ENCODE measurements around the gene SGTA. TPM values are rescaled to one million over a fixed set of nuclear protein-coding genes. Genes with fewer than 3 reads are reported as not detected.

Gene SGTA
- total RNA-seq, 1 donor from 2014 or later: 106 TPM

DNA sequence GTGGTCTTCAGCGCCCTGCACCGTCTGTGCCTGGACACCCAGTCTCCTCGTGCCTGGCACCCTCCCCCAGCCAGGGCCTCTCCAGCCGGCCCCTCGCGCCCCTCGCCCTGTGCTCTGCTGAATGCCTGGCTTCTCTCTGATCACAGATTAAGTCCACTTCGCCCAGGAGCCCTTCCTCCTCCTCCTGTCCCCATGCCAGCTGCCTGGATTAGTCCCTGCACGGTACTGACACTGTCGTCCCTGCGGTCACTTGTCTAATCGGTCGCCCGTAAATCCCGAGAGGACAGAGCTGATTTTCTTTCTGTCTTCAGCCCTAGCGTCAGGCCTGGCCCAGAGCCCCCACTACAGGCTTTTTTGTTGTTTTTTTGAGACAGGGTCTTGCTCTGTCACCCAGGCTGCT is 8.8 kb upstream of the SGTA start:
- no peak overlapping the region for H3K4me3 ChIP-seq (ENCODE audit: low read depth, low read length)
- TF ChIP-seq, protein P1, sequence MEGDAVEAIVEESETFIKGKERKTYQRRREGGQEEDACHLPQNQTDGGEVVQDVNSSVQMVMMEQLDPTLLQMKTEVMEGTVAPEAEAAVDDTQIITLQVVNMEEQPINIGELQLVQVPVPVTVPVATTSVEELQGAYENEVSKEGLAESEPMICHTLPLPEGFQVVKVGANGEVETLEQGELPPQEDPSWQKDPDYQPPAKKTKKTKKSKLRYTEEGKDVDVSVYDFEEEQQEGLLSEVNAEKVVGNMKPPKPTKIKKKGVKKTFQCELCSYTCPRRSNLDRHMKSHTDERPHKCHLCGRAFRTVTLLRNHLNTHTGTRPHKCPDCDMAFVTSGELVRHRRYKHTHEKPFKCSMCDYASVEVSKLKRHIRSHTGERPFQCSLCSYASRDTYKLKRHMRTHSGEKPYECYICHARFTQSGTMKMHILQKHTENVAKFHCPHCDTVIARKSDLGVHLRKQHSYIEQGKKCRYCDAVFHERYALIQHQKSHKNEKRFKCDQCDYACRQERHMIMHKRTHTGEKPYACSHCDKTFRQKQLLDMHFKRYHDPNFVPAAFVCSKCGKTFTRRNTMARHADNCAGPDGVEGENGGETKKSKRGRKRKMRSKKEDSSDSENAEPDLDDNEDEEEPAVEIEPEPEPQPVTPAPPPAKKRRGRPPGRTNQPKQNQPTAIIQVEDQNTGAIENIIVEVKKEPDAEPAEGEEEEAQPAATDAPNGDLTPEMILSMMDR (conservative IDR thresholded peaks at IDR 0.05; ENCODE audit: low read depth, low read length): no peak
- DNase-seq (ENCODE audit: low read depth): no peak

DNA sequence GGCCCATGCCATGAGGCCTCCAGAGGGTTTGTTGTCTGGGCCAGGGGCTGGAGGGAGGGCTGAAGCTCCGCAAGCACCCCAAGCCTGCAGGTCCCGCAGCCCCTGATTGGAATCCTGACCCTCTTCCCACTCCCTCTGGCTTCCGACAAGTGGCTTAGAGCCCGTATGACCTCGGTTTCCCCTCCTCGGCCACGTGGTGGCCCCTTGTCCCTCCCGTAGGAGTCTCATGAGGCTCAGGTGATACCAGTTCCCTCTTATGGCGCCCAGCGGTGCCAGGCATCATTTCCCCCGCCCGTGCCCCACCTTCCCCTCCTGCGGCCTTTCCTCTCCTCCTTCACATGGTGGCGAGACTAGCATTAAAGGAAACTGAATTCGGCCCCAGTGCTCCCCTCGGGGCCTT is 8.4 kb upstream of the SGTA start:
- no peak overlapping the region for H3K4me3 ChIP-seq (ENCODE audit: low read depth, low read length)
- DNase-seq (ENCODE audit: low read depth): no peak
- TF ChIP-seq, protein P1 (conservative IDR thresholded peaks at IDR 0.05; ENCODE audit: low read depth, low read length): no peak

DNA sequence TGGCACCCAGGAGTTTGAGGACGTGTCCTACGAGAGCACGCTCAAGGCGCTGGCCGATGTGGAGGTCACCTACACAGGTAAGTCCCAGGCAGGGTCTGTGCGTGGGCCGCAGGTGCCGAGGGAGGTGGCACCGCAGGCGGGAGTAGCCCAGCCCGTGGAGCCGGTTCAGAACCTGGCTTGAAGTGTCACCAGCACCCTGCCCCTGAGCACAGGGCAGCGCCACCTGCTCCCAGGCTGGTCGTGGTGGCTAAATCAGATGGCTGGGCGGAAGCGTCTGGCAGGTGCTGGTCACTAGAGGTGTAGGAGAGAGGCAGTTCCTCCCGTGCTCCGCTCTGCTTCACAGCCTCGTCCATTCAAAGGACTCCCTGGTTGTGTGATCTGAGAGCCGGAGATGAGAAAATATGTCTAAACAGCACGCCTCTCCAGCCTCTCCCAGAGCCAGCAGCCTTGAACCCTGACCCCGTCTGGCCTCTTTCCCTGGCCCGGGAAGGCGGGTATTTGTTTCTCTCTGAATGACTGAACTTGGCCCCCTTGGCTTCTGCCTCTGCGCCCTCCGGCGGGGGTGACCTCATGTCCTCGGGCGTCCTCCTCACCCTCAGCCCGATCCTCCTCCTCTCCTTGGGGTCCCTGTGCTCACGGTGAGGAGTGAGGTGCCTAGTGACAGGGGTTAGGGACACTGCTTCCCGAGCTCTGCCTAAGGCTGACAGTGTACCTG is 7.6 kb upstream of the SGTA start:
- TF ChIP-seq, protein P1 (conservative IDR thresholded peaks at IDR 0.05; ENCODE audit: low read depth, low read length): no peak
- no peak overlapping the region for H3K4me3 ChIP-seq (ENCODE audit: low read depth, low read length)
- DNase-seq (ENCODE audit: low read depth): no peak

DNA sequence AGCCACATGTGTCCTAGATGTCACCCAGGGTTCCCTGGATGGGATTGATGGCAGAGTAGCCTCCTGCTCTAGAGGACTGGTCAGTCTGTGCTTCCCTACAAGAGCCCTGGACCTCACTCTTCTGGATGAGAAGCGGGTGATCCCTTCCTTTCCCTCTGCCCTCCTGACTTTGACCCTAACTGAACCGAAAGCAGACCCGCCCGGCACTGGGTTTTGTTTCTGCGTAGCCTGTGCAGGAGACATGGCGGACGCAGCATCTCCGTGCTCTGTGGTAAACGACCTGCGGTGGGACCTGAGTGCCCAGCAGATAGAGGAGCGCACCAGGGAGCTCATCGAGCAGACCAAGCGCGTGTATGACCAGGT is 7.1 kb upstream of the SGTA start:
- TF ChIP-seq, protein P1 (conservative IDR thresholded peaks at IDR 0.05; ENCODE audit: low read depth, low read length): no peak
- H3K4me3 ChIP-seq (ENCODE audit: low read depth, low read length): no peak overlapping the region
- DNase-seq (ENCODE audit: low read depth): no peak

DNA sequence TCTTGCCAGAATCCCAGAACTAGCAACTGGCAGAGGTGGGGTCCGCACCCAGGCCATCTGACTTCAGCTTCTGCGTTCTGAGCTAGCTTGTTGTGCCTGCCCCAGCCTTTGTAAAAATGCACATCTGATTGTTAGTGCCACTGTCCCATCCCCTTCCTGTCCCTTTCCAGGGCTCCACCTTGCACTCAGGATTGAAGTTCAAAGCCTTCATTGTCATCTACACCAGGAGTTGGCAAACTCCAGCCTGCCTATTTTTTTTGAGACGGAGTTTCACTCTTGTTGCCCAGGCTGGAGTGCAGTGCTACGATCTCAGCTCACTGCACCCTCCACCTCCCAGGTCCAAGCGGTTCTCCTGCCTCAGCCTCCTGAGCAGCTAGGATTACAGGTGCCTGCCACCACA is 5.2 kb upstream of the SGTA start:
- H3K4me3 ChIP-seq (ENCODE audit: low read depth, low read length): no peak overlapping the region
- TF ChIP-seq, protein P1 (conservative IDR thresholded peaks at IDR 0.05; ENCODE audit: low read depth, low read length): no peak
- no peak for DNase-seq (ENCODE audit: low read depth)

DNA sequence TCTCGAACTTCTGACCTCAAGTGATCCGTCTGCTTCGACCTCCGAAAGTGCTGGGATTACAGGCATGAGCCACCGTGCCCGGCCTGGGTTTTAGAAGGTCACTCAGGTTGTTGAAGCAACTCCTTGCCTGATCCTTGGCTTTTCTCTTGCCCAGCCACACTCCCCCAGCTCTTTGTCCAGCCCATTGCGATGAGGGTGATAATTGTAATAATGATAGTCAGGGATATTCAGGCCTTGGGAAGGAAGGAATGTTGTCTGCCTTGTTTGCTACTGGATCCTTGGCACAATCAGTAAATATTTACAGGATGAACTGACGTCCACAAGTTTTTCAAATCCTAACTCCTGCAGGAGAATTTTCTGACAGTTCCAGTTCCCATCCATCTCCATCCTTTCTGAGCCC is 4.0 kb upstream of the SGTA start:
- DNase-seq (ENCODE audit: low read depth): no peak
- TF ChIP-seq, protein P1 (conservative IDR thresholded peaks at IDR 0.05; ENCODE audit: low read depth, low read length): no peak
- no peak overlapping the region for H3K4me3 ChIP-seq (ENCODE audit: low read depth, low read length)

All from epithelial cell of proximal tubule (primary cell).